ENCODE data around the gene CCDC141.
"Not testable (repeated sequence)": the region's sequence is repeated elsewhere in the genome, so short reads cannot be mapped to it uniquely, and the experiment has no call there.

CCDC141 gene, protein sequence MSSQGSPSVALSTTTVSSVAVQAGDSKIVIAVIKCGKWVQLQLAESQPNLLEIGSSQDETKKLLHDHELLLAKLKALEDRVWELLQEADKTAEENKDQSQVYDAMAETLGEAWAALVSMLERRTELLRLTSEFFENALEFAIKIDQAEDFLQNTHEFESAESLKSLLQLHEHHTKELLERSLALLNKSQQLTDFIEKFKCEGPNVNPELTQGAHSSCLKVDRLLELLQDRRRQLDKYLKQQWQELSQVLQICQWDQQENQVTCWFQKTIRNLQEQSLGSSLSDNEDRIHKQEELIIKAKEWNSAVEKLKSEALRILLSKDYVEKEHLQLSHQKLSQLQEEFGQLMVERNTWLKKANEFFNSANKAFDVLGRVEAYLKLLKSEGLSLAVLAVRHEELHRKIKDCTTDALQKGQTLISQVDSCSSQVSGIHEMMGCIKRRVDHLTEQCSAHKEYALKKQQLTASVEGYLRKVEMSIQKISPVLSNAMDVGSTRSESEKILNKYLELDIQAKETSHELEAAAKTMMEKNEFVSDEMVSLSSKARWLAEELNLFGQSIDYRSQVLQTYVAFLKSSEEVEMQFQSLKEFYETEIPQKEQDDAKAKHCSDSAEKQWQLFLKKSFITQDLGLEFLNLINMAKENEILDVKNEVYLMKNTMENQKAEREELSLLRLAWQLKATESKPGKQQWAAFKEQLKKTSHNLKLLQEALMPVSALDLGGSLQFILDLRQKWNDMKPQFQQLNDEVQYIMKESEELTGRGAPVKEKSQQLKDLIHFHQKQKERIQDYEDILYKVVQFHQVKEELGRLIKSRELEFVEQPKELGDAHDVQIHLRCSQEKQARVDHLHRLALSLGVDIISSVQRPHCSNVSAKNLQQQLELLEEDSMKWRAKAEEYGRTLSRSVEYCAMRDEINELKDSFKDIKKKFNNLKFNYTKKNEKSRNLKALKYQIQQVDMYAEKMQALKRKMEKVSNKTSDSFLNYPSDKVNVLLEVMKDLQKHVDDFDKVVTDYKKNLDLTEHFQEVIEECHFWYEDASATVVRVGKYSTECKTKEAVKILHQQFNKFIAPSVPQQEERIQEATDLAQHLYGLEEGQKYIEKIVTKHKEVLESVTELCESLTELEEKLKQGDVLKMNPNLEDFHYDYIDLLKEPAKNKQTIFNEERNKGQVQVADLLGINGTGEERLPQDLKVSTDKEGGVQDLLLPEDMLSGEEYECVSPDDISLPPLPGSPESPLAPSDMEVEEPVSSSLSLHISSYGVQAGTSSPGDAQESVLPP (N-terminal part only)

DNA sequence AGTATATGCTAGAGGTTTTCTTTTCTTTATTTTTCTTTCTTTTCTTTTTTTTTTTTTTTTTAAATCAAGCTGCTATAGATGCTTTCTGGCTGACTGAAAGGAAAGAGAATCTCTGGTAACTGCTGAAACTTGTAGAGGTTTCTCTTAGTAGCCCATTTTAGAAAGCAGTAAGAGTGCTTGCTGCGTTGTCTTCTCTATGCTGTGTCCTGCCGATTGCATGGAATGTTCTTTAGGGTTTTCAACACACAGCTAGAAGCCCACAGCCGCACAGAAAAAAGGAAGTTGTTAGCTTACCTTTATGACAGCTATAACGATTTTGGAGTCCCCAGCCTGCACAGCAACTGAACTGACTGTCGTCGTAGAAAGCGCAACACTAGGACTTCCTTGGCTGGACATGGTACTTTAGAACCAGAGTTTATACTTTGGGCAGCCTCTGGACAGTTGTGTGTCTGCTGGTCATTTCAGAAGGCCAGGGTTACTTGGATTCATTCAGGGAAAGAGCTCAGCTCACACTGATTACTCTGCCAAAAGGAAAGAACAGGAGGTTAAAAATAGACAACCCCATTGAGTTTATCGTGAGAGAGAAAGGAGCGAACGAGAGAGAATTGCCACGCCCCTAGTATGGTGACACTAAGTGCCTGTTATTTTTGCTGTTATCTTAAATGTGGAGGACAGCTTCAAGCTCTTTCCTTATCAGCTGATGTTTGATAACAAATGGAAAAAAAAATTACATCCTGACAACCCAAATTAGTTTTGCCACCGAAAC is at the start of gene CCDC141:
CCDC141 (minus strand) TSS at position 592 of the 766 bp plus-strand sequence; CDS start at position 396, 196 bp downstream.
- H3K27ac ChIP-seq: no peak within 1 kb of the TSS
- no peak for DNase-seq (ENCODE audit: low read depth, low spot score)

DNA sequence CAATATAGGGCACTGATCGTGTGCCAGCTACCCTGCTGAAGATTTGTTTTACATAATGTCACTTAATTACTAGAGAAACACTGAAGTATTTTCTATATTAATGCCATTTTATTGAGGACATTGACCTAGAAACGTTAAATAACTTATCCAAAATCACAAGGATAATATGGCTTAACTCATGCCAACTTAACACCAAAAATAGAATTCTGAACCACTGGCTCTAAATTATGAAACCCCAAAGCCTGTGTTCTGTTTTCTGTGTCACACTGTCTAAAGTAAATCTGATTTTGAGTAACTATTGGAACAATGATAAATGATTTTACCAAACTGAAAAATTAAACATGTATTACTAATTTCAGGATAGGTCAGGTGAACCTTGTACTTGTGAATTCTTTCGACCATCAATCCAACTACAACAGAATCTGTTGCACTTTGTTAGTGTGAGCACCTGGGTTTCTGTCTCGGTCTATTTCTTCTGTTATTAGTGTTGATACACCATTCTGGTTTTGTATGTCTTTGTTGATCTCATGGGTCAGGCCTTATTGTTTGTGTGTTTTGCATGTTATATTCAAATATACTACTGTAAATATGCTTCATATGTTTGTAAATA is 48.2 kb upstream of the CCDC141 start:
- no peak overlapping the region for H3K27ac ChIP-seq
- no peak for DNase-seq (ENCODE audit: low read depth, low spot score)

DNA sequence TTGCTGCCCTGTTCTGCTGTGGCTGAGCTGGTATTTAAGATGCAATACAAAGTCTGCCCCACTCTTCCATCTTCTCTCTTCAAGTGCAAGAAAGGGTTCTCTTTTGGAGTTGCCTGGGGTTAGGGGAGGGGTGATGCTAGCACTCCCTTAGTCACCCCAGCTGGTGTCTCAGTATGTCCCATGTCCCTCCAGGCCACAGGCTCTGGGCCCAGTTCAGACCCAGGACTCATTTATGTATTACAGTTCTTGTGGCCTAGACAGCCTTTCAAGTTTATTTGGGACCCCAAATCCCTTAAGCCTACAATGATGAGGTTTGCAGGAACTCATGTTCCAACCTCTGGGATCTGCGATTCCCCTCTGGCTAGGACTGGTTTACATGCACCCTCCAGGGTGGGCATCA is 47.2 kb upstream of the CCDC141 start:
- H3K27ac ChIP-seq: no peak overlapping the region
- DNase-seq (ENCODE audit: low read depth, low spot score): no peak

DNA sequence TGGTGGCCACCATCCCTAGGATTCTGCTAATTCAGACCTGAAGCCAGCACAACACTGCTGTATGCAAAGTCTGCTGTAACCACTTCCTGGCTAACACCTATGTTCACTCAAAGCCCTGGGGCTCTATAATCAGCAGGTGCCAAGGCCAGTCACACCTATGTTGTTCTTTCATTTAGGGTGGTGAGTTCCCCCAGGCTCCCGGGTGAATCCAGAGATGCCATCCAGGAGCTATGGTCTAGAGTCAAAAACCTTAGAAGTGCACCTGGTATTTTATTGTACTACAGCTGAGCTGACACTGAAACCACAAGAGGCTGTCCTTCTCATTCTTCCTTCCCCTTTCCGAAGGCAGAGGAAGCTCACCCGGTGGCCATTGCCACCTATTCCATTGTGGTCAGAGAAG is 46.2 kb upstream of the CCDC141 start:
- H3K27ac ChIP-seq: no peak overlapping the region
- DNase-seq (ENCODE audit: low read depth, low spot score): no peak

DNA sequence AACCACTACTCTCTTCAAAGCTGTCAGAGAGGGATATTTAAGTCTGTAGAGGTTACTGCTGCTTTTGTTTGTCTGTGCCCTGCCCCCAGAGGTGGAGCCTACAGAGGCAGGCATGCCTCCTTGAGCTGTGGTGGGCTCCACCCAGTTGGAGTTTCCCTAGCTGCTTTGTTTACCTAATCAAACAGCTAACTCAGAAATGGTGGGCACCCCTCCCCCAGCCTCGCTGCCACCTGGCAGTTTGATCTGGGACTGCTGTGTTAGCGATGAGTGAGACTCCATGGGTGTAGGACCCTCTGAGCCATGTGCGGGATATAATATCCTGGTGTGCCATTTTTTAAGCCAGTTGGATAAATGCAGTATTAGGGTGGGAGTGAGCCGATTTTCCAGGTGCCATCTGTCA is 43.0 kb upstream of the CCDC141 start:
- not testable (repeated sequence) for H3K27ac ChIP-seq; DNase-seq (ENCODE audit: low read depth, low spot score)

DNA sequence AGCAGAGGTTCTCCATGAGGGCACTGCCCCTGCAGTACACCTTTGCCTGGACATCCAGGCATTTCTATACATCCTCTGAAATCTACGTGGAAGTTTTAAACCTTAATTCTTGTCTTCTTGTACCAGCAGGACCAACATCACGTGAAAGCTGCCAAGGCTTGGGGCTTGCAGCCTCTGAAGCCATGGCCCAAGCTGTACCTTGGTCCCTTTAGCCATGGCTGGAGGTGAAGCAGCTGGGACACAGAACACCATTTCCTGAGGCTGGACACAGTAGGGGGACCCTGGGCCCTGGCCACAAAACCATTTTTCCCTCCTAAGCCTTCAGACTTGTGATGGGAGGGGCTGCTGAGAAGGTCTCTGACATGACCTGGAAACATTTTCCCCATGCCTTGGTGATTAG is 32.8 kb upstream of the CCDC141 start:
- H3K27ac ChIP-seq: no peak overlapping the region
- DNase-seq (ENCODE audit: low read depth, low spot score): no peak

DNA sequence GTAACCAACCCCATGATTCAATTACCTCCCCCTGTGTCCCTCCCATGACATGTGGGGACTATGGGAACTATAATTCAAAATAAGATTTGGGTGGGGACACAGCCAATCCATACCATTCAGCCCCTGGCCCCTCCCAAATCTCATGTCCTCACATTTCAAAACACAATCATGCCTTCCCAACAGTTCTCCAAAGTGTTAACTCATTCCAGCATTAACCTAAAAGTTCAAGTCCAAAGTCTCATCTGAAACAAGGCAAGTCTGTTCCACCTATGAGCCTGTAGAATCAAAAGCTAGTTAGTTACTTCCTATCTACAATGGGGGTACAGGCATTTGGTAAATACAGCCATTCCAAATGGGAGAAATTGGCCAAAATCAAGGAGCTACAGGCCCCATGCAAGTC is 32.0 kb upstream of the CCDC141 start:
- DNase-seq (ENCODE audit: low read depth, low spot score): no peak
- H3K27ac ChIP-seq: no peak overlapping the region

DNA sequence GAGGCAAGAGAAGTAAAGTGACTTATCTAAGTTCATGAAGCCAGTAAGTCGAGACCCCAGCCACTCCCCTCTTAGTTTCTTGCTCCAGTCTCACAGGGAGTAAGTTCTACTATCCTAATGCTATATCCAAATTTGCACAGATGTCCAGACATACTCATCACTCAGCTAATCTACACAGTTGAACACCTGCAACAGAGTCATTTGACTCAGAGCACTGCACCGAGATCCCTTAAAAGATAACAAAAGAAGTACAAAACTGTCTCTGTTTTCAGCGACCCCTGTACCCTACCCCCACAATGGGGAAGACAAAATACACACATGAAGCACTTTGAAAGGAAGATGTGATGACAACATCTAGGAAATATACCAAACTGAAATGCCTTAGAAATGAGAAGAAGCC is 22.6 kb upstream of the CCDC141 start:
- H3K27ac ChIP-seq: no peak overlapping the region
- DNase-seq (ENCODE audit: low read depth, low spot score): no peak

DNA sequence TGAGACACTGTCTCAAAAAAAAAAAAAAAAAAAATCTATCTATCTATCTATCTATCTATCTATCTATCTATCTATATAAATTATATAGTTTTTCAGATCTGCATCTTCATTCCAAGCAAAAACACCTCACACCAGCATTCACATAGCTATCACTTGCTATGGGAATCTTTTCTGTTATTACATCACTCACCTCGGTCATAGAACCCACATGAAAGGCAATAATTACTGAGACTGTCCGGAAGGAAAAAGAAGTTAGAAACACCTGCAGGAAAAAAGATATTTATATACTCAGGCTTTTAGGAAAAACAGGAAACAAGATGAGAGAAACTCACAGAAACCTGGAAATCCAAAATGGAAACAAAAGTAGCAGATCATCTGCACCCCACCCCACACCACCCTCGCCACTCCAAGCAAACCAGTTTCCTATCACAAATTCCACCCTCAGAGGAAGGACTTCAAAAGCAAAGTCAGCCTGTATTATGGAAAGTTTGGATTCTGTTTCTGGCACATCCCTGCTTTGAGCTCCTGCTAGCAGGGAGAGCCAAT is 21.9 kb upstream of the CCDC141 start:
- no peak for DNase-seq (ENCODE audit: low read depth, low spot score)
- H3K27ac ChIP-seq: no peak overlapping the region

DNA sequence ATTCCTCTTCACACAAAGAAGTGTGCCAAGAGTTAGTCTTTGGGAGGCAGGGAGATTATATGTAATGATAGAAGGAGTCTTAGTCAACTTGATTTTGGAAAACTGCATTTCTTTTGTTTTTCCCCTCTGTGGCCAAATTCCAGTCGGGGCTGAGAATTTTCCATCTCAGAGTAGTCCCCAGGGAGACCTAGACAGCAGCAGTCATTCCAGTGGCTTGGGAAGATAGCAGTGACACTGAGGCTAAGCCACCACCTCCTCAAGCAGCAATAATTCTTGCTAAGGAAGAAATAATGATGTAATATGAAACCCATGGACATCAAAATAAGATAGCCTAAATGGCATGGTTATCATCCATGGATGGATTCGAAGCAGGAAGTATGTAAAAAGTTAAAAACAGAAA is 21.0 kb upstream of the CCDC141 start:
- no peak for DNase-seq (ENCODE audit: low read depth, low spot score)
- H3K27ac ChIP-seq: no peak overlapping the region

DNA sequence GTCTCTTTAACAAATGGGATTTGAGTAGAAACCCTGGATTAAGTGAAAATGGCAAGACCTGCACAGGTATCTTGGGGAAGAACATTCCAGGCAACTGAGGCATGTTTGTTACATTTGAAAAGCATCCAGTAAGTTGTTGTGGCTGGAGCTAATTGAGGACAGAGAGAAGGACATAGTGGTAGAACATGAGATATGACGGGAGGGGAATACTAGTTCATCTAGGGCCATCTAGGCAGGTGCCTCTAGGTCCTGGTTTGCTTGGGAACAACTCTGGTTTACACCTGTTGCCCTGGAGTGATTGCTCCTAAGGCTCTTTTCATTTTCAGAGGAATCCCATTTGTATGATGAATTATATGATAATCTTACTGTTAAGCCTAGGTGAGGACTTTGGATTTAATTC is 19.7 kb upstream of the CCDC141 start:
- H3K27ac ChIP-seq: no peak overlapping the region
- DNase-seq (ENCODE audit: low read depth, low spot score): no peak

DNA sequence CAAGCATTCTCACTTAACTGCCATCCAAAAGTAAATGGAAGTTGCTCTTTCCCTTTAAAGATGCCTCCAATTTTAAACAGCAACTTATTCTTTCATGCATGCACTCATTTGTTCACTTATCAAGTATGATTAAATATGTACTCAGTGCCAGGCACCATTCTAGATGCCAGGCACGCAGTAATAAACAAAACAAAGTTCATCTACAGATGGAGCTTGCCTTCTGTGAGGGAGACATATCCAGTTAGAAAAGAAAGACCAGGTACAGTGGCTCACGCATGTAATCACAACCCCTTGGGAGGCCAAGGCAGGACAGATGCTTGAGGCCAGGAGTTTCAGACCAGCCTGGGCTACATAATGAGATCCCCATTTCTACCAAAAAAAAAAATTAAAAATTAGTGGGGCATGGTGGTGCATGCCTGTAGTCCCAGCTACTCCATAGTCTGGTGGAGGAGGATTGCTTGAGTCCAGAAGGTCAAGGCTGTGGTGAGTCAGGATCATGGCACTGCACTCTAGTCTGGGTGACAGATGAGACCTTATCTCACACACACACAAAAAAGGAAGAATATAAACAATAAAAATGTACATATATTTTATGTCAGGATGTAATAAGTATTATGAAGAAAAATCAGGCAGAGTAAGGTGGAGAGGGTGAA is 19.2 kb upstream of the CCDC141 start:
- DNase-seq (ENCODE audit: low read depth, low spot score): no peak
- no peak overlapping the region for H3K27ac ChIP-seq

DNA sequence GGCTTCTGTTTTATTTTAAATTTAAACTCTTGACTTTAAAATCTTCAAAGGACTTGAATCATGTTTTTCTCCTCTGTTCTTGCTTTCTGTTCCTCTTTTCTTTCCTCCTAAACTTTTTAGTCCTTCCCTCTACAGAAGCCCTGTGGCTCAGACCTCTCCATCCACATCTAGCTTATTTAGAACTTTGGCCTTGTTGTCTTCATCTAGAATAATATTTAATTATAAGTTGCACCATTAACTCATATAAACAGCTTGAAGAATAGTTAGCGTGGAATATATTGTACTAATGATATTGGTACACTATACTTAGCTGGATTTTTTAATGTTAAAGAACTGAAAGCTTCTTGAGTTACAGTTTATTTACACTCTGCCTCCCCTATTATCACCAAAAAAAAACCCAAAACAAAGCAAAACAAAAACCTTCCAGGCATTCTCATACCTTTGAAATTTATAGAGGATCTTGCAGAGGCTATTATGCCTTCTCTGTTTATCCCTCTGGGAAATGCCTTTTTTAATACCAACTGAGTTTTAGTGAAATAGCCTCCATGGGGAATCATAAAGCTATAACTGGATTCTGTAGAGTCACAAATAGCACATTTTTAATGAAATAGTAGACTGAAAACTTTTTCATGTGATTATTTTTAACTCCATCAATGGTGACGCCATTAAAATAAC is 9.2 kb upstream of the CCDC141 start:
- no peak overlapping the region for H3K27ac ChIP-seq
- DNase-seq (ENCODE audit: low read depth, low spot score): no peak

DNA sequence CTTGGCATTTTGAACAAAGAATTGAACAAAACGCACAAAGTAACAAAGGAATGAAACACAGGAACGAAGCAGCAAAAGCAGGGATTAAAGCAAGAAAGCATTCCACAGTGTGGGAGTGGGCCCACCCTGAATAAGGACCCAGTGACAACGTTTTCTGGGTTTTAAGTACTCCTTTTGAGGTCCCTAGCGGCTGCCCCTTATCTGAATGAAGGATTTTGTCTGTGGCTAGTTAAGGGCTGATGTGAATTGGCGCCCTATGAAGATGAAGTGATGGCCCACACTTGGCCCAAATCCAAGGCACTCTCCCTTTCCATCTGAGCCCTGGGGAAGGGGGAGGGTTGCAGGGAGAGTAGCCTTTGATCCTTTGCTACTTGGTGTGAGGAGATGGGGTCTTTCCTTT is 7.8 kb upstream of the CCDC141 start:
- DNase-seq (ENCODE audit: low read depth, low spot score): no peak
- H3K27ac ChIP-seq: no peak overlapping the region

DNA sequence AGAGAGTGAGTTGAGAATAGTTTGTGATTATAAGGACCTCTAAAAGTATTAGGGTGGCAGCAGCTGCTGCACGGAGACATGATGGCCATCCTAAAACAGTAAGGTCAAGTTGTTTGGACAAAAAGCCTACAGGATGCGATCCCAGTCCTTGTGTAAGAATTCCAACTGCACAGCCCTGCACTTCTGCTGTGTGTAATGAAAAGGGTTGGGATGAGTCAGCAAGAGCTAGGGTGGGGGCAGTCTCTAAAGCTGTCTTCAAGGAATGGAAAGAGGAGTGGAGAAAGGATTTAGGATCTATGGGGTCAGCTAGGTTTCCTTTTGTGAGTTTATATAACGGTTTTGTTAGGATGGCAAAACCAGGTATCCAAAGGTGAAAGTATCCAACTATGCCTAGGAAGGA is 3.6 kb upstream of the CCDC141 start:
- not testable (repeated sequence) for H3K27ac ChIP-seq; DNase-seq (ENCODE audit: low read depth, low spot score)

DNA sequence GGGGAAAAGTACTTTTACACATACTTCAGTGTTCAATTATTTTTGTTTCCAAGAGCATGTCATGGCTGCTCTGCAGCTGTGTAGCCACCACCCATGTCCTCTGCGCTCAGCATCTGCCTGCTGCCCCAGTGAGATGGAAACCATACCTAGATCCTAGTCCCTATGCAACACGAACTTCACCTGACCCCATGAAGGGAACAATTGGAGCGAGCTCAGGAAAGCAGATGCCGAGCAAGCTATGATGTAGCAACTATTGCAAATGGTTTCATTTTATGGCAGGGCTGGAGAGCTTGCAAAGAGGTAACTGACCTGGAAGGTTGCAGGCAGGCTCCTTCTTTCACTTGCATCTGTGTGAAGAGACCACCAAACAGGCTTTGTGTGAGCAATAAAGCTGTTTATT is 1.3 kb upstream of the CCDC141 start:
- DNase-seq (ENCODE audit: low read depth, low spot score): no peak
- H3K27ac ChIP-seq: no peak overlapping the region

DNA sequence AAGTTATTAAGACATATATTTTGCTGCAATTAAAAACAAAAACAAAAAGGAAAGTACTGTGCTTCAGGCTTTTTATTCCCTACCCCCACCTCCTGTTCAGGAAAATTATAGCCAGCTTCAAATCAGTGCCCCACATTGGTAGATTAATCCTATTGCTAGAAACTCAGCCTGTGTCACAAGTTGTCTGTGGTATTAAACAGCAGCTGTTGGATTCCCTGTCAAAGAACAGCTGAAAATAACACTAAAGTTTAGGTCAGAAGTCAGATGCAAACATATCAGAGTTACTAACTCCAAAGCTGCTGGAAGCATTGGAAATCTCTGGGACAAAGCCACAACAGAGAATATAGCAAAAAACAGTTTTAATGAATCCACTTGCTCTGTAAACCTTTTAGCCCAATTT is 818 bp upstream of the CCDC141 start:
- no peak overlapping the region for H3K27ac ChIP-seq

DNA sequence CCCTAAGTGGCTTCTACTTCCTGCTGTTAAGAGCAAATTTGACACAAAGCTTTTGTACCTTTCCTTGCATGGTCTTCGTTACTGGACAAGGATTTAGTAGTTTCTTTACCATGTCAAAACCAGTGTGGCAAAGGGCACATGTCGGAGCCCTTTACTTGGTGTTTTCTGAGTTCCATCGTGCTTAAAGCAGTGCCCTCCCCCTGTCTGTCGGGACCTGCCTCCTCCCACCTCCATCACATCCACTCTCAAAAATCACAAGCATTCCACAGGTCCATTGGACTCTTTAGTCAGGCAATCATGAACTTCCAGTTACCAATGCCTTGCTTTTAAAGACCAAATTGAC is 763 bp downstream of the CCDC141 start:
- DNase-seq (ENCODE audit: low read depth, low spot score): no peak
- no peak overlapping the region for H3K27ac ChIP-seq

More for the DNA sequence above, 818 bp upstream of the CCDC141 start:
- no peak for DNase-seq (ENCODE audit: low read depth, low spot score)

Data from epithelial cell of prostate (primary cell).